CD4-positive, alpha-beta T cell treated with Interleukin-4 for 1 hour (primary cell): Measurements from ENCODE around the gene CPNE2.
"Not testable (repeated sequence)": the region's sequence is repeated elsewhere in the genome, so short reads cannot be mapped to it uniquely, and the experiment has no call there.

ENCODE experiments used
- DNase-seq, 2 donors: peaks; one replicate each; pipeline ENCODE4 v3.0.0-alpha.2; 2020 to 2022

Gene CPNE2

DNA sequence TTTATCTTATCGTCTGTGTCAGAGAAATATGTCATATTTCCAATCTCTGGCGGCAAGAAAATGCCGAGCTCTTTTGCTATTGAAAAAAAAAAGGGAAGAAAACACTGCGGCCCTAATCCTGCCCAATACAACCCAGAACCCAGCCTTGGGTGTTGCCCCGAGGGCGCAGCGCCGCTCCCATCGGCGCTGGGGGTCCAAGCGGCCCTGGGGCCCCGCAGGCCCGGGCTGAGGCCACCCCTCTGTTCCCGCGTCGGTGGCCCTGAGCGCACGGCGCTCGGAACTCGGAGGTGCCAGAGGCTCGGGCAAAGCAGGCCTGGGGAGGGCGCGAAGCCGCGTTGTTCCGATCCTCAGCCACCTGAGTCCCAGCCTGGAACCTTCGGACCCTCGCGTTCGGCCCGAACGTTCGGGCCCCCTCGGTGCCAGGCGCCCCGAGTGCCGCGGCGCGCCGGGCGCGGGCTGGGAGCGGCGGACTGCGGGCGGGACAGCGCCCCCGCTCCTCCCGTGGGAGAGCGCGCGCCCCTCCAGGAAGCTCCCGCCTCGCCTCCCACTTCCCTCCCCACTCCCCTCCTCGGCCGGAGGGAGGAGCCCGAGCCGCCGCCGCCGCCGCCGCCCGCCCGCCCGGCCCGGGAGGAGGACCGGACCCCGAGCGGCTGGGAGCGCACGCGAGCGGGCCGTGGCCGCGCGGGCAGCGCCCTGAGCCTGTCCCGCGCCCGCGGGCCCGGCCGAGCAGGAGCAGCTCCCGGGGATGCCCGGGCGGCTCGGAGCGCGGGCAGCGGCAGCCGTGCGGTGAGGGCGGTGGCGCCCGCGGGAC, at the start of gene CPNE2:
Gene CPNE2, plus strand, starts transcription at position 609 of the 811 bp plus-strand sequence. CDS start 18,160 bp downstream, outside the sequence.
- DNase-seq, result peak in 1 of 2 donors; percentile 22

DNA sequence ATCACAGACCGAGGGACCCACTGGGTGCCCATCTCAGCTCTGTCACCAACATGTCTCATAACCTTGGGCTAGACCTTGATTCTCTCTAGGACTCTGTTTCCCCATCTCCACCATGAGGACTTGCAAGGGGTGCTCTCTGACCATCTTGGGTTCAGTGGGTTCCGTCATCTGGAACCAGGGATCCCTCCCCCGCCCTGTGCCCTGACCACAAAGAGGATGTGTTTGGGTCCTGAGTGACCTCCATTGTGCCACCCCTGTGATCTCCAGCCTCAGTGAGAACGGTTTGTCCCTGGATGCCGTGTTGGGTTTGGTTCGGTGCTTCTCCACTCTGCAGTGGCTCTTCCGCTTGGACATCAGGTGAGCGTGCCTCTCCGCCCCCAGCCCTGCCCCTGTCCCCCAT, 49.1 kb upstream of the CPNE2 start:
- no peak for DNase-seq

DNA sequence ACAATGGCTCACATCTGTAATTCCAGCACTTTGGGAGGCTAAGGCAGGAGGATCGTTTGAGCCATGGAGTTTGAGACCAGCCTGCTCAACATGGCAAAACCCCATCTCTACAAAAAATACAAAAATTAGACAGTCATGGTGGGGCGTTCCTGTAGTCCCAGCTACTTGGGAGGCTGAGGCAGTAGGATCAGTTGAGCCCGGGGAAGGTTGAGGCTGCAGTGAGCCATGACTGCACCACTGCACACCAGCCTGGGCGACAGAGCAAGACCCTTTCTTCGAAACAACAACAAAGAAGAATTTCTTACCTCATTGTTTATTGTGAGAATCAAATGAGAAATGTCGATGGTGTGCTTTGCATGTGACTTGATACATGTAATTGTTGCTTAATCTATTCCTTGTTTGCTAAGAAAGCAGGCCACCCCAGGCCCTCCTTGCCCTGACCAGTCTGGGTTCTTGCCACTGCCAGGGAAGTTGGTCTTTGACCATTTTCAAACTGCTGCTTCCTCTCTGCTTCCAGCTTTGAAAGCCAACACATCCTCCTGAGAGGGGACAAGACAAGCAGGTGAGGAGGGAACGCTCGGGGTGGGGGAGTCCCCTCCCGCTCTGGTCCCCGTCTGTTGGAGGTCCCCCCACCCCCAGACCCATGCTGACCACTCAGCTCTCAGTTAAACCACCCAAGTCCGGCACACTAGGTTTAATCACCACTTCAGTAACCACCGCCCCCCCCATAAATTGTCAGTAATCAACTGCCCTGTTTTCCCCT, 47.3 kb upstream of the CPNE2 start:
- DNase-seq, result no peak

DNA sequence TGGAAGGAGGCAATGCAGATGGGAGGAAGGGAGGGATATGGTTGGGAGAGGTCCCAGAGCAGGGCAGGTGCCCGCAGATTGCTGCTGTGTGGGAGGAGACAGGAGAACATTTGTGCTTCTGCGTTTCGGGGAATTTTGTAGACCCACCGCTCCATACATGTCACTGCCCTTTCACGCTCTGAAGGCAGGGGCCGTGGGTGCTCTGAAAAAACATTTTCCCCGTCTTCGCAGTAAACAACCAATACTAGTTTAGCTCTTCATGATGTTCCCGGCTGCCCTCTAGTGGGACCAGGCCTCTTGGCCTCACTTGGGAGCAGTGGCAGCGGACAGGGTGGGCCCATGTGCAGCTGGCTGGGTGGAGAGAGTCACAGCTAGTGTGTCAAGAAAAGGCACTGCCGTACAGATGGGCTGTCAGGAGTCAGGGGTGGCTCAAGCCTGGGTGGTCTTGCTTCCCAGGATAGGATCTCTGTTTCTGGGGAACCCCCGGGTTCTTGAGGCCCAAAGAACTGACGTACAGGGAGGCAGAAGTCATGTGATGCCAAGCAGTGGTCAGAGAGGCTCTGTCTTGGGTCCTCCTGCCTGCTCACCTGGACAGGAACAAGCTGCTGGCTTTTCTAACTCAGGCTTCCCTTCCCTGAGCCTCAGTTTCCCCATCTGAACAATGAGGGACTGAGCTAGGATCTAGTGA, 46.5 kb upstream of the CPNE2 start:
- peak; percentile 37 to 62 for DNase-seq

DNA sequence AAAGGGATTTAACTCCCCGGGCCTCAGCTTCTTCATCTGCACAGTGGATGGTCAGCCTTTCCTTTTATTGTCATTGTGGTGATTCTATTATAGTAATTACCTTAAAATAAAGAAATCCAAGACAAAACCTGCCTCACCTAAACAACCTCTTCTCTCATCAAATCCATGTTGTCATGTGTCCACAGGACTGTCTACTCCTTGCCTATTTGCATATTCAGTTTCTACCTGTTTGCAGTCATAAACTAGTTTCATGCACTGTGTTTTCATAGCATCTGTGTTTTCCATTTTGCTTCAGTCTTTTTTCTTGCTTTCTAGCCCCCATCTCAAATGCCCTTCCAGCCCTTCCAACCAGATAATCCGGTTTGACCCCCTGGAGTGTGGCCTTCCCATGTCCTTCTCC, 44.3 kb upstream of the CPNE2 start:
- DNase-seq, result no peak

DNA sequence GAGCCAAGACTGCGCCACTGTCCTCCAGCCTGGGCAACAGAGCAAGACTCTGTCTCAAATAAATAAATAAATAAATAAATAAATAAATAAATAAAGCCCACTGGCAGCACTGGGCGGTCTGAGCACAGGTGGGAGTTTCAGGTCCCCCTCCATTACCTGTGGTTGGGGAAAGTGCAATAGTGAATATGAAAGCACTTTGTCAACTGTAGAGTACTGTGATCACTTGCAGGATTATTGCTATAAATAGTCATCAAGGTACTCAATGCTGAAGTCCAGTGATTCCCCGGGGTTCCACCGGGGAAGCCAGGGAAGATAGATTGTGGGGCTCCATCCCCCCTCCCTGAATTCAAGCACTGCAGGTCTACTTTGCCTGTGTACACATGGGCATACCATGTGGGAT, 42.7 kb upstream of the CPNE2 start:
- no peak for DNase-seq

DNA sequence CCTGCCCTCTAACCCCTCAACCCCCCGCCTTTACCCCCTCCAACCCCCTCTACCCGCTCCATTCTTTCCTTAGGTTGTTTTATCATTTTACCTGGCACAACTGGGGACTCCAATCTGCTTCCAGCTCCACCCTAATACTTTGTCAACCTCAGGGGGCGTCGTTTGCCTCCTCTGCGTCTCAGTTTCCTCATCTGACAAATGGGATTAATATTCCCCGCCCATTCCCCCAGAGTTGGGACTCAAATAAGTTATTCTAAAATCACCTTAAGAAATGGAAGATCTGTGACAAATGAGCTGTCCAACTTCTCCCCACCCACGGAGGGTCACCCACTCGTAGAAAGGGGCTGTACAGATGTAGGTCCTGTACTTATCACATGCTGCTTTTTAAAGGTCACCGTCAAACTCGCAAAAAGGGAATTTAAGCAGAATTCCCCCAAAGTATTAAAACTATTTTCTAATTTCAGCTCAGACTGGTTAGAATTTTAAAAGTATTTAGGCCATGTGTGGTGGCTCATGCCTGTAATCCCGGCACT, 40.6 kb upstream of the CPNE2 start:
- no peak for DNase-seq

DNA sequence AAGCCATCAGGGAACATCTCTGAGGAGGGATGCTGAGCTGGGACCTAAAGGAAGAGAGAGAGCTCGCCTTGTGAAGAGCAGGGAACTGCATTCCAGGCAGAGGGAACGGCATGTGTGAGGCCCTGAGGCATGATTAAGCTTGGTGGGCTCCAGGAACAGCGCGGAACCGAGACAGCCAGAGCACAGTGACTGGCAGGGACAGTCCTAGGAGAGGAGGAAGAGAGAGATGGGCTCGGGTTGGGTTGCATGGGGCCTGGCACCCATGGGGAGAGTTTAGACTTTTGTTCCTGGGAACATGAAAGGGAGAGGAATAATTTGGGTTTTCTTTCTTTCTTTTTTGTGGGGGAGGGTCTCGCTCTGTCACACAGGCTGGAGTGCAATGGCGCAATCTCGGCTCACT, 39.2 kb upstream of the CPNE2 start:
- DNase-seq, result no peak

DNA sequence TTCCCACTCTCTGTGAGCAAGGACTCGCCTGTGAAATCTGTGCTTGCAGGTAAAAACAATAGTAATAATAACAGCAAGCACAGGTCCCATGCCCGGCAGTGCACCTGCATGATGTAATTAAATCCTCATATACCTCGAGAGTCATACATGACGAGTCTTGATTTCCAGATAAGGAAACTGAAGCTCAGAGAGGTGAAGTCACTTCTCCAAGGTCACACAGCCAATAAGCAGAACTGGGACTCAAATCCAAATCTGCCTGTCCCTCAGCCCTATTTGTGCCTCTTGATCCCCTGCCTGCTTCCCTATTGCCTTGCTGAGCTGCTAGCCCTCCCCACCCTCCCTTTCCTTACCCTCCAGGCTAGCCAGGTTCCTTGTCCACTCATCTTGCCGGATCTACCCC, 38.0 kb upstream of the CPNE2 start:
- no peak for DNase-seq

DNA sequence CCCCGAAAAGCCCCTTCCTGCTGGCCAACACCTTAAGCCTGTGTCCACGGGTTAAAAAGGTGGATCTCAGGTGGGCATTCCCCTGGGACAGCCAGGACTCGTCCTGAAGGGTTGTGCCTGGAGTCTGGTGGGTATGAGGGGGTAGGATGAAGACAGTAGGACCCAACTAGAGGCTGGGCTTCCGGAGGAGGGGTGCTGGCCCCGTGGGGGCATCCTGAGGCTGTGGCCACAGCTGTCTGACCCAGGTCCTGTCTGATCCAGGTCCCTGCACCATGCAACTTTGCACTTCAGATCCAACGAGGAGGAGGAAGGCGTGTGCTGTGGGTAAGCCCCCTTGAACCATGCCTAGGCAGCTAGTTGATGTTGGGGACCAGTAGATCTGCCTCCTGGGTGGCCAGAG, 37.6 kb upstream of the CPNE2 start:
- DNase-seq, result no peak

DNA sequence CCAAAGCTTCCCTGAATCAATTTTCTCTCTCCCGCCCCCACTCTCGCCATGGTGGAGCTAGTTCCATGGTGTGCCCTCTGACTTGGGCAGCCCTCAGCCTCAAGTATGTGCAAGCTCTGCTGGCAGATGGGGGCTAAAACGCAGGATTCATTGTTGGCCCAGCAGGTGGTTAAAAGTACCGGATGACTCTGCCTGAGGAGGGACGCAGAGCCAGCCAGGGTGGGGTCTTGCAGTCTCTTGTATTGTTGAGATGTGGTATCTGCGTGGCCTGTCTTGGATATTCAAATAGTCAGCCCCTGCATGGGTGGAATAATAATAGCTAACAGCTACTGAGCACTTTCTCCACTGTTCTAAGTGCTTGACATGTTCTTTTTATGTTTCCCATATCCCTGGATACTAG, 36.7 kb upstream of the CPNE2 start:
- no peak for DNase-seq

DNA sequence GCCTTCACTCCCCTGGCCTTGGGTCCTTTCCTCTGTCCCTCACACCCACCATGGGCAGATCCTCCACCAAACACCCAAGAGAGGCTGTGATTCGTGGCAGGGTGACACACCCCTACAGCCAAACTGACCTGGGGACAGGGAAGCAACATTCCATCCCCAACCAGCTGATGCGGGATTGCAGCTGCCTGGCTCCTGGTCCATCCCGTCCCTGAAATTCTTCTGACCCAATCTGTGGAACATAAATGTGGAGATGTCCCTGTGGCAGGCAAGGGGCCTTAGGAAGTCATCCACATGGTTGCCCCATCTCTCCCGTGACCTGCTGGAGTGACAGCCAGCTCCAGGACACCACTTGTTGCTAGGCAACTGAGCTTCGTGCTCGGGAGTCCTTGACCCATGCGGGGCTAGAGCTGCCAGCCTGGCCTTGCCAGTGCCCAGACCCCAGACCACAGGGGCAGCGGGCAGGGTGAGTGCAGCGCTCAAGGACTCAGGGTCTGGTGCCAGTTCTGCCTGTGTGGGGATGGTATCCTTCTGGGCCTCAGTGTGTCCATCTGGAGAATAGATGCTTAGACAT, 34.0 kb upstream of the CPNE2 start:
- no peak for DNase-seq

DNA sequence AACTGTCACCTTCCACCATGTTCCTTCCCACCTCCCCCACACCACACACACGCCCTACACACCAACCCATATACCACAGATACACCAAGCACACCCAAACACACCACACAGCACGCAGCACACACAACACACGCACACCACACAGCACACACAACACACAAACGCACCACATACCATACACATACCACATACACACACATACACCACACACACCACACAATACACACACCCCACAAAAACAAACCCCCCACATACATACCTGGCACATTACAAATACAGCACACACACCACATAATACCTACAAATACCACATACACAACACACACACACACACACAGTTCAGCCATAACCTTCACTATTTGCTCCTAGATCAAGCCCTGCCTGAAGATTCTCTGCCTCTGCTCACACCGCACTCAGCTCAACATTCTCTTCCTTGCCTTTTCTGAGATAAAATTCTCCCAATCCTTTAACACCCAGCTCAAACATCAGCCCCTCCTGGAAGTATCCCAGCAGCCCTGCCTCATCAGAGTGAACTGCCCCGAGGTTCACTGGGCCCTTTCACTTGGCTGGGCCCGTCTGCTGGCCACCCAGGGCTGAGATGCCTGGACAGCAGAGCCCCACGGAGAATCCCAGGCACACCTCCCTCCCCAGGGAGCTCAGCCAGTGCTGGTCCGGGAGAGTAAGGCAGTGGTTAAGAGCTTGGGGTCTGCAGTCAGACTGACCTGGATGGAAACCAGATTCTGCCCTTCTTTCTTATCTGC, 31.9 kb upstream of the CPNE2 start:
- DNase-seq, result no peak

DNA sequence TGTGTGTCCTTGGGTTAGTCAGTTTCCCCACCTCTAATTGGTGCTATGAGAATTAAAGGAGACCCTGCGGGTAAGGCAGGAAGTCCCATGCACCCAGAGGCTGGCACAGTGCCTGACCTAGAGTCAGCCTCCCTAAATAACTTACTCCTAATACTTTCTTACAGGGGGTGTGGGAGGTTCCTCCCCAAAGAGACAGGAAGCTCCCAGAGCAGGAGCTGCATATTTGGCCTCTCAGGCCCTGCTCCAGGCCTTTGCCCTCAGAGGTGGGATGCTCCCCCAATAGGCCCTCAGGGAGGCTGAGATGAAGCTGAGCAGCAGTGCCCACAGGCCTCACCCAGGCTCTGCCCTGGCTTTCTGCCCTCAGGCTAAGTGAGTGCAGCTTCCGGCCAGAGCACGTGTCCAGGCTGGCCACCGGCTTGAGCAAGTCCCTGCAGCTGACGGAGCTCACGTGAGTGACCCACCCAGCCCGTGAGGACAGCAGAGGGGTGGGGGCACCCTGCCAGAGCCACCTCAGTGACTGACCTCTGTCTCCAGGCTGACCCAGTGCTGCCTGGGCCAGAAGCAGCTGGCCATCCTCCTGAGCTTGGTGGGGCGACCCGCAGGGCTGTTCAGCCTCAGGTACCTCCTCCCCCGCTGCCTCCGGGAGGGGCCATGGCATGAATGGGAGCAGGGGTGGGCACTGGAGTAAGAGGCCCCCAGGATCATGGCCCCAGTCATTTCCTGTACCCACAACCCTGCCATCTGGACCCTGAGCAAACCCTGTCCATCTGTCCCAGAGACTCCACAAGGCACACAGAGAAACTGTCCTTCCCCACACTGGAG, 31.1 kb upstream of the CPNE2 start:
- peak in 1 of 2 donors; percentile 47 for DNase-seq

DNA sequence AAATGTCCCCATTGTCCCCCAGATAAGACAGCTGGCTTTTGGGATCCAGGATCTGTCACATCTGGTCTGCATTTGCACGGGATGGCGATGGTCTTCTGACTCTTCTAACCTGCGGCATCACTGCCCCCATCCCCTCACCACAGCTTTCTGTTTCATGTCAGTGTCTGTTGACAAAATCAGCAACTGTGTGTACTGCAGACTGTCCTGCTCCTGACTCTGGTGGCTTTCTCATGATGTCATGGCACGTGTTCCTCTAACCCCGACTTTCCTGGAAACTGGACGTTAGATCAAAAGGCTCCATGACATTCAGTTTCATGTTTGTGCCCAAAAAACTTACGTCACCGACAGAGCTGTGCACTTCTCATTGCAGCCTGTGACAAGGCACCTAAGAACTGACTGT, 30.1 kb upstream of the CPNE2 start:
- DNase-seq, result peak in 1 of 2 donors; percentile 49

DNA sequence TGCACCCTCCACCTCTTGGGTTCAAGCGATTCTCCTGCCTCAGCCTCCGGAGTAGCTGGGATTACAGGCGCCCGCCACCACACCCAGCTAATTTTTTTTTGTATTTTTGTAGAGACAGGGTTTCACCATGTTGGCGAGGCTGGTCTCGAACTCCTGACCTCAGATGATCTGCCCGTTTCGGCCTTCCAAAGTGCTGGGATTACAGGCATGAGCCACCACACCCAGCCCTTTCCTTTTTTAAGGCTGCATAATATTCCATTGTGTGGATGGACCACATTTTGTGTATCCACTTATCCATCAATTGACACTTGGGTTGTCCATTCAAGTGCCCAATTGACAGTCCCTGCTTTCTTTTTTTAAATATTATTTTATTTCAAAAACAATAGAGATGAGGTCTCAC, 29.2 kb upstream of the CPNE2 start:
- DNase-seq, result not testable (repeated sequence)

DNA sequence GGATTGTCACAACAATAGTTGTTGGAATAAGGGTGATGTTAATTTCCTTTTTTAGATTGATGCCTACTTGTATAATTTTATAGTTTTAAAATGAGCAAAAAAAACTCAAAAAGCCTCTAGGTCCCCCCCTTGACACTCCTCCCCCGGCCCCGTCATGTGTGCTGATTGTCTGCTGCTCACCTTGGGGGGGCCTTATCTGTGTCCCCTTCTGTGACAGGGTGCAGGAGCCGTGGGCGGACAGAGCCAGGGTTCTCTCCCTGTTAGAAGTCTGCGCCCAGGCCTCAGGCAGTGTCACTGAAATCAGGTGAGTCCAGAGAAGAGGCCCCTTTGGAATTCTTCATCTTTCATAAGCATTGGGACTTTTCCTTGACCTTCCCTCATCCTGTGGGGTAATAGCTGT, 27.4 kb upstream of the CPNE2 start:
- DNase-seq, result no peak

DNA sequence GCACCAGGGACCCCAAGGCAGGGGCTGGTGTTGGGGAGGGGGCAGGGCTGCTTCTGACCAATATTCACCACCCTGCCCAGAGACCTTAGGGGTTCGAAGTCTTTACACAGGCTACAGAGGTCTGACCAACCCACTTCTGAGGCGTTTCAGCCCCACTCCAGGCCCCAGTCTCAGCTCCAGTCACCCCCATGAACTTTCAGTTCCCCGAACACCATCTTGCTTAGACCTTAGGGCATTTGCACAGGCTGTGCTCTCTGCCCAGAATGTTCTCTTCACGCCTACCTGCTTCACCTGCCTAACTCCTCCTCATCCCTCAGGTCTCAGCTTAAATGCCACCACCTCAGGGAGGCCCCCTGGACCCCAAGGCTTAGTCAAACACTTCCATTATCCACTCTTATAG, 25.8 kb upstream of the CPNE2 start:
- no peak for DNase-seq

DNA sequence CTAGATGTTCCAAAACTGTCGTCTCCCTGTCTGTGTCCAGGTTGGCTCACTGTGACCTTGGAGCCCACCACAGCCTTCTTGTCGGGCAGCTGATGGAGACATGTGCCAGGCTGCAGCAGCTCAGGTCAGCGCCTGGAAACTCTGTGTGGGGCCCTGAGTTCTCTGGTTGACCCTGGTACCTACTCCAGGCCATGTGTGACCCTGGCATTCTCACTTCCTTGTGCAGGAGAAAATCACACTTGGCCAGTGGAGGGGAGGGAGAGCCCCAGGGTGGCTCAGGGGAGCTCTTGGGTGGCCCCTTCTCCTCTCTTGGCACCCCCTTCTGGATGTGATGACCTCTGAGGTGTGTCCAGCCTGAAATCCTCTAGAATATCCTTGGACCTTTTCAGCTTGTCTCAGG, 25.0 kb upstream of the CPNE2 start:
- no peak for DNase-seq

DNA sequence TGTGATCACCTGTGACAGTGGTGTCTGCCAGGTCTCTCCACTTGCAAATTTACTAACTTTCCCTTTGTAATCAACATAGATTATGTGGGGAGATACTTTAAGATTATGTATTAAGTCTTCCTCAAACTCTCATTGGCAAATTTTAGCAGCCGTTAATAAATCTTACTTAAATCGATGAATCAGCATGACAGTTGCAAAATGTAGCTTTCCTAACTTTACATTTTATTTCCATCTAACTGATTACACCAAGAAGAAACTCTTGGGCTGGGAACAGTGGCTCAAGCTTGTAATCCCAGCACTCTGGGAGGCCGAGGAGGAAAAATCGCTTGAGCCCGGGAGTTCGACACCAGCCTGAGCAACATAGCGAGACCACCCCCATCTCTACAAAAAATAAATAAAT, 23.3 kb upstream of the CPNE2 start:
- no peak for DNase-seq

DNA sequence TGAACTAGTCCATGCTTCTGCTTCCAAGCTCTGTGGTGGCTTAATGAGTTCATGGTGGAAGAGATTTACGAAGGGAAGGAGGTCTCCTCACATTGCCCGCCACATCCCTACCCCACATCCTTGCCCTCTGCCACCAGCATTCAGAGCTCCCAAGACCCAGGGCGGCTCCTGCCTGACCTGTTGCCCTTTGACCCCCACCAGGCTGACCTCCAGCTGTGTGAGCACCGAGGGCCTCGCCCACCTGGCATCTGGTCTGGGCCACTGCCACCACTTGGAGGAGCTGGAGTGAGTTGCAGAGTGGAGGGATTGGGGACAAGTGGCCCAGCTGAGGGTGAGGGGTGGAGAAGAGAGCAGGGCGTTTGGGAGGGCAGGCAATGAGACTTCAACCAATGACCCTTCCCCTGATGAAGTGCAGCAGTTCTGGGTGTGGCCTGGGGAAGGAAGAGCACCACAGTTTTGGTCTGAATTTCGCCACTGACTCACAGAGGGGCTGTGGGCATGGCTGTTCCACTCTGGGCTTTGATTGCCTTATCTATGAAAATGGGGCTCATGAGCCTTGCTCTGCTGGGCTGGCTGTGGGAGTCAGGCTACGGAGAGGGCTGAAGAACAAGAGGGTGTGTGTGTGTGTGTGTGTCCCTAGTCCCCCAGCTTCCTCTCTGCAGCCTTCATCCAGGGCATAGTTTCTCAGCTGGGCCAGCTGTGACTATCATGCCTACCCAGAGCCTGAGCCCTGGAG, 22.6 kb upstream of the CPNE2 start:
- no peak for DNase-seq
